GM19372 (cell line): ENCODE results near the gene NXNL1.
A peak's percentile ranks its signal among the peaks of the same experiment; 100 is the strongest.

Experiments used
- ATAC-seq: cut with Tn5 transposase; IDR thresholded peaks from one replicate; pipeline ENCODE4 v1.9.1; 2021; ENCODE audit warnings: mild to moderate bottlenecking, low read depth, moderate library complexity; ENCODE audit not compliant: unreplicated experiment

Gene NXNL1

GRCh38 chr19:17423429-17424208 lies 37.1 kb downstream of the NXNL1 start:
- no peak for ATAC-seq

GRCh38 chr19:17421942-17422341 lies 38.8 kb downstream of the NXNL1 start:
- no peak for ATAC-seq

- no peak for ATAC-seq
These were observed 40.2 kb downstream of the NXNL1 start for GRCh38 chr19:17420475-17420924.

GRCh38 chr19:17419621-17420474 lies 40.9 kb downstream of the NXNL1 start, which contains the start of gene MVB12A:
Gene MVB12A (plus strand): TSS chr19:17420047. CDS start chr19:17420136, 89 bp downstream.
- peak; percentile 87 for ATAC-seq

- no peak for ATAC-seq
These were observed 41.5 kb downstream of the NXNL1 start for GRCh38 chr19:17419154-17419620.

GRCh38 chr19:17418710-17419109 lies 42.0 kb downstream of the NXNL1 start:
- ATAC-seq = no peak

GRCh38 chr19:17415121-17415520 lies 45.6 kb downstream of the NXNL1 start:
- no peak for ATAC-seq

- ATAC-seq = no peak
These were observed 46.6 kb downstream of the NXNL1 start for GRCh38 chr19:17414097-17414496.

GRCh38 chr19:17411801-17412200 lies 48.9 kb downstream of the NXNL1 start:
- no peak for ATAC-seq

- ATAC-seq = no peak
These were observed 50.7 kb downstream of the NXNL1 start for GRCh38 chr19:17409990-17410389.

GRCh38 chr19:17406887-17407196 lies 53.9 kb downstream of the NXNL1 start:
- ATAC-seq = no peak

GRCh38 chr19:17406046-17406886 lies 54.5 kb downstream of the NXNL1 start:
- ATAC-seq = no peak
